Activated CD4-positive, alpha-beta T cell treated with anti-CD3 and anti-CD28 coated beads for 48 hours (primary cell): ENCODE measurements around the gene KIF1B.
"Not testable (repeated sequence)": the region's sequence is repeated elsewhere in the genome, so short reads cannot be mapped to it uniquely, and the experiment has no call there.

Experiments
- DNase-seq: peaks from one replicate; pipeline ENCODE4 v3.0.0-alpha.2; 2020

KIF1B gene

GRCh38 chr1:10242811-10243210 is 32.4 kb downstream of the KIF1B start:
- DNase-seq: no peak

DNA sequence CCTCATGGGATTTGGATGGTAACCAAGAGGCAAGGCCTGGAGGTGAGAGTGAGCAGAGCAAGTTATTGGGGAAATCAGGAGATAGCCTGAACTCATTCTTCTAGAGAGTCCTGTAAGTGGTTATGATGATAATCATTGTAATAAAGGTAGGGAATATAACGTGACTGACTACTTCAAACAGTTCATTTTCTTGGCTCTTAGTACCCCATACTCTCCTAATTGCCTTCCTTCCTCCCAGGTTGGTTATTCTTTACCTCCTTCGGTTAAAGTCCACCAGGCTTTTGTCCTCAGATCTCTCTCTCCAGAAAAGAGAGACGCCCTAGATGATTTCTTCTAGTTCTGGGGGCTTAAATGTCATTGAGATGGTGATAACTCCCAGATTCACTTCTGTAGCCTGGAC is 35.3 kb downstream of the KIF1B start:
- no peak for DNase-seq

GRCh38 chr1:10249808-10250457 is 39.6 kb downstream of the KIF1B start:
- no peak for DNase-seq

- DNase-seq: no peak
These were observed 40.3 kb downstream of the KIF1B start for GRCh38 chr1:10250663-10251062.

DNA sequence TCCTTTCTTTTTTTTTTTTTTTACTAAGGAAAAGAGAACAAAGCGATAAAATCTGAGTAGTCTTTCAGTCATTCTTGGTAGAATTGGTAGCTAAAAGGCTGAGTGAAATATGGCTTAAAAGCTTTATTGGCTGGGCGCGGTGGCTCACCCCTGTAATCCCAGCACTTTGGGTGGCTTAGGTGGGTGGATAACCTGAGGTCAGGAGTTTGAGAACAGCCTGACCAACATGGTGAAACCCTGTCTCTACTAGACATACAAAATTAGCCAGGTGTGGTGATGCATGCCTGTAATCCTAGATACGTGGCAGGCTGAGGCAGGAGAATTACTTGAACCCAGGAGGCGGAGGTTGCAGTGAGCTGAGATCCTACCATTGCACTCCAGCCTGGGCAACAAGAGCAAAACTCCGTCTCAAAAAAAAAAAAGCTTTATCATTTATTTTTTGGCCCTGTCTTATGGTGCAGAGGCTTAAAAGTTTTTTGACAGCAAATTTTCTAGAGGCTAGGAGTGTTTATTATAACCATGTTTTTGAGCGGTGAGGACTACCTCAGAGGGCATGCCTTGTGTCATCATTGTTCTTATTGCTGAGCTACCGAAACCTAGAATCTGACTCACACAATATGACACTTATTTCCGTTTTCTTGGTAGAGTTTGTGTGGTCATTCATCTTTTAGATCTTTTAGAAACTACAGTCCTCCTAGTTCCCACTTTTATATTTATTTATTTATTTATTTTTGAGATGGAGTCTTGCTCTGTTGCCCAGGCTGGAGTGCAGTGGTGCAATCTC is 41.1 kb downstream of the KIF1B start:
- DNase-seq: peak; percentile 9

GRCh38 chr1:10252508-10252907 is 42.1 kb downstream of the KIF1B start:
- DNase-seq: no peak

- no peak for DNase-seq
These were observed 42.8 kb downstream of the KIF1B start for GRCh38 chr1:10253149-10253548.

DNA sequence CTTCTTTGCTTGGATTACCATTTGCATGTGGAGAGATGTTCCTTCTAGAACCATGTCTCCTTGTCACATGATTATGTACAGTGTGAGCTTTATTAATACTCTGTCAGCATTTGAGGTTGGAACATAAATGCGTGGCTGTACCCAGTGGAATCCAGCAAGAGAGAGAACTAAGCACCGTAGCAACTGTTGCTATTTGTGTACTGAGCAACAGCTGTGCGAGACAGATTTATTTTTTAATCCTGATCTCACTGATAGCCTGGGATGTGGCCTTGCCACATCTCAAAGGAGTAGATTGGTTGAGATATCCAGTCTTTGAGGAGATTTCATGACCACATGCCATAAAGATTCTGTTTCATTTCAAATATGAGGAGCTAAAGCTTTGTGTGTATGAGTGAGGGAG is 43.4 kb downstream of the KIF1B start:
- DNase-seq: no peak

DNA sequence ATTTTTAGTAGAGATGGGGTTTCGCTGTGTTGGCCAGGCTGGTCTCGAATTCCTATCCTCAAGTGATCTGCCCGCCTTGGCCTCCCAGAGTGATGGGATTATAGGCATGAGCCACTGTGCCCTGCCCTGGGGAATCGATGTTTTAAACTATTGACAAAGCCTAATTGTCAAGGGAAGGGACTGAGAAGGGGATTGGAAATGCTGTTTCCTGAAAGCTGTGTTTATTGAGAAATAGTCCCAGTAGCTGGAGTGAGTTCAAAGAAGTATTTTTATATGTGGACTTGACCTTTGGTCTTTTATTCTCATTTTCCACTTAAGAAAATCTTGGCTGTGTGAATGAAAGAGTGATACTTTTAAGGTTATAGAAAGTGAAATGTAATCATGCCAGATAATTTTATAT is 47.5 kb downstream of the KIF1B start:
- DNase-seq: no peak

- not testable (repeated sequence) for DNase-seq
These were observed 49.2 kb downstream of the KIF1B start for GRCh38 chr1:10259547-10259946.

GRCh38 chr1:10263450-10264082 is 53.2 kb downstream of the KIF1B start:
- DNase-seq: no peak

DNA sequence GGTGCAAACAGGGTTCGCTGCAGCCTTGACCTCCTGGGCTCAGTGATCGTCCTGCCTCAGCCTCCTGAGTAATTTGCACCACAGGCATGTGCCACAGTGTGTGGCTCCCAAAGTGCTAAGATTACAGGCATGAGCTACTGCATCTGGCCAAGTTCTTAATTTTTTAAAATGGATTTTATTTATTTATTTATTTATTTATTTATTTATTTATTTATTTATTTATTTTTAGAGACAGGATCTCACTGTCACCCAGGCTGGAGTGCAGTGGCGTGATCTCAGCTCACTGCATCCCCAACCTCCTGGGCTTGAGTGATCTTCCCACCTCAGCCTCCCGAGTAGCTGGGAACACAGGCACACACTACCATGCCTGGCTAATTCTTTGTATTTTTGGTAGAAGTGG is 54.7 kb downstream of the KIF1B start:
- no peak for DNase-seq

DNA sequence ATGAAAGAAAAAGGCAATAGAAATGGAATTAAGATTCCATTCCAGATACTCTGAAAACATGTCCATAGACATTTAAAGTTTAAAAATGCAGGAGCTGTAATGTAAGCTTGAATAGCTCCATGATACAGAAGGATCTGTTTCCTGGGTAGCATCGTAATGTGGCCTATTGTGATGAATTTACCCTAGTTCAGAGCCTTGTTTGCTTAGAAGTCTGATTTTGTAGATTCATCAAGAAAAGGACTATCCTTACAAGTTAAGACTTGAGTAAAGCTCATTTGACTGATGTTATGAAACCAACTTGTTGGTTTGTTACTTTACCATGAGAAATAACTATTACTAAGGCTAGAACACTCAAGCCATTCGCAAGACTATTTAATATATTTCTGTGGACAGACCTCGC is 55.5 kb downstream of the KIF1B start:
- DNase-seq: no peak

DNA sequence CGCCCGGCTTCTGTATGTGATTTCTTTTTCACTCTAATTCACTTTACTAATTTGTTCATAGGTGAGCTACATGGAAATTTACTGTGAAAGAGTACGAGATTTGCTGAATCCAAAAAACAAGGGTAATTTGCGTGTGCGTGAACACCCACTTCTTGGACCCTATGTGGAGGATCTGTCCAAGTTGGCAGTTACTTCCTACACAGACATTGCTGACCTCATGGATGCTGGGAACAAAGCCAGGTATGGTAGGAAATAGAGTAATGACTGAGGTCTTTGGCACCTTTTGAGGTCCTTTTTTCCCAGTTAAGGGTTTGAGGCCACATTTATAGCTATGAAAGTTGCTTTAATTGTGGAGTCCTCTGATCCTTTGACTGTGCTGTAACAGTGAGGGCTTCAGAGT is 56.9 kb downstream of the KIF1B start:
- no peak for DNase-seq

- DNase-seq: no peak
These were observed 57.6 kb downstream of the KIF1B start for GRCh38 chr1:10267921-10268320.

DNA sequence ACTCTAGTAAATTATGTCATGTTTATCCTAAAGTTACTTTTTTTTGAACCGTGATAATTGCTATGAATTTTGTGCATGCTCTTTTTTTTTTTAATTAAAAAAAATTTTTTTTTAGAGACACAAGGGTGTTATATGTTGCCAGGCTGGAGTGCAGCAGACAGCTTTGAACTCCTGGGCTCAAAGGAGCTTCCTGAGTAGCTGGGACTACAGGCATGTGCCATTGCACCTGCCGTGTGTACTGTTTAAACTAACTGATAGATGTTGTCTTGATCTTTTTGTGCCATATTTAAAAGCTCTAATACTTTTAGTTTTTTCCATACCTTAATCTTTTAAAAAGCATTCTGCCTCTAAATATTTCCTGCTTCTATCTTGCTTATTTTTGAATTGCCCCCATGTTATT is 60.7 kb downstream of the KIF1B start:
- DNase-seq: no peak

DNA sequence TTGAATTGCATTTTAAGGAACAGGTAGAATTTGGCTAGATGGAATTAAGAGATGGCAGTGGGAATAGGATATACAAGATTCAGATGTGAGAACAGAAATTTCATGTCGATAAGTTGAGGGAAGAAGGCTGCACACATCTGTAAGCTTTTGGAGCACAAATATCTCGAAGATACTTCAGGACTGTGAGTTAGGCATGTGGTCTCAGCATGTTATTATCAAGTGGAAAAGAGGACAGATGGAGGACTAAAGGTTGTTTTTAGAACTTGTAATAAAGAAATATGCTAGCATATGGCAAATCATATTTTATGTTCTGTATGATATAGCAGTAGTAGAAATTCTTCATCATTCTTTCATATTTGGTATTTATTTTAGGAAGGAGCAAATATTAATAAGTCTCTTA is 61.5 kb downstream of the KIF1B start:
- no peak for DNase-seq

DNA sequence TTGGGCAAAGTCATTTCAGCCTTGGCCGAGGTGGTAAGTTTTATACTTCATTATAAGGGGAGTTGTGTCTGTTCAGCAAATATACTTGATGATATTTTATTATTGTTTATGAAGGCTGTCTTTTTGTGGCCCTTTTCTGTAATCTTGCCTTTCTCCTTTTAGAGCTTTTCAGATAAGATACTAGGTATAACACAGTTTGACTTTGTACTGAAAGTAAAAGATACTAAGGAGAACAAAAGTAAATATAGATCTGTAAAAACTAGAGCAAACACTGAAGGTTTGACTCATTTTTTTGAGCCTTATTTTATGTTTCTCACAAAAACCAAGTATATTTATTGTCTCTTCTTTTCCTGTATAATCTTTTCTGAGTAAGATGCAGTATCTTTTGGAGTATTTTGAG is 61.9 kb downstream of the KIF1B start:
- no peak for DNase-seq

DNA sequence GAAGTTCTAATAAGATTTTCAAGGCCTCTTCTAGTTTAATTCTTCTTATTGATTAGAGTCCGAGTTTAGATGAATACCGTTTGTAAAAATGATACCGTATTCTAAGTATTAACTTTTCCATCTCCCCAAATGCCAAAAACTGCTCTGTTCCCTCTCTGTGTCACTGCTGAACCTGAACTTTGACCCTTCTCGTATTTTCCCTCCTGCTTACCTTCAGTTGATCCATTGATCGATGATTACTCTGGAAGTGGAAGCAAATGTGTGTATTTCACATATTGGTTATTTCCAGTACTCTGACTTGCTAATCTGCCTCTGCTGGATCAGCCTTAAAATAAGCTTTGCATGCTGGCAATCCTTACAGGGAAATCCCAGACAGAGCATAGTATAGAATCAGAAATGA is 68.5 kb downstream of the KIF1B start:
- DNase-seq: no peak

GRCh38 chr1:10280439-10281350 is 70.3 kb downstream of the KIF1B start:
- no peak for DNase-seq

GRCh38 chr1:10283318-10283984 is 73.1 kb downstream of the KIF1B start:
- peak; percentile 65 for DNase-seq

DNA sequence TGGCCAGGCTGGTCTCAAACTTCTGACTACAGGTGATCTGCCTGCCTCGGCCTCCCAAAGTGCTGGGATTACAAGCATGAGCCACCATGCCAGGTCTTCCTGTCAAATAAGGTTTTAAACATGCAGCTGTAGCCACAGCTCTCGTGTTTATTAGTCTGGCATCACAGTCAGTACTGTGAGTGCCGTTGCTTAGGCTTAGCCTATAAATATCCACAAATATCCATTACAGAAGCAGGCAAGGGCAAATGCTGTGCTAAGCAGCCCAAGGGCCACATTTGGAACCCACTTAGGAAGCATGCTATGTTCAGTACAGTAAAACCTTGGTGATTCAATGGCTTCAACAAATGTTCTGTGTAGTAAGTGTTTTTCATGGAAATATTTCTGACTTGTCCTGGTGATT is 75.9 kb downstream of the KIF1B start:
- no peak for DNase-seq
